ENCODE results near the gene HSBP1L1. TPM values are rescaled to one million over a fixed set of nuclear protein-coding genes. Genes with fewer than 3 reads are reported as not detected.

HSBP1L1 gene
- total and polyA plus RNA-seq, 2 experiments from 2014 or later = 1.8 to 3.7 TPM

GRCh38 chr18:79955302-79956075, 9.0 kb upstream of the HSBP1L1 start:
- Mint-ChIP-seq H3K4me3 (no peak overlapping the region), H3K27me3 (ENCODE audit: insufficient read depth, low read depth, poor library complexity) (peaks cover 71% of the 10 kb centered on the region), H3K27ac (no peak overlapping the region), H3K4me1 (peaks cover 23% of the 10 kb centered on the region), H3K9me3 (no peaks in the 10 kb centered on the region), H3K36me3 (ENCODE audit: low read depth) (no peaks in the 10 kb centered on the region; the same call in 2 of the 3 replicates)
- H4K20me1 ChIP-seq (replicated peaks; ENCODE audit: insufficient read depth) = peaks cover 7% of the 10 kb centered on the region
- no peaks in the 10 kb centered on the region for H3K9me2 ChIP-seq (ENCODE audit: insufficient read depth)
- H3K4me1 ChIP-seq (ENCODE audit: insufficient read depth) = peaks cover 20% of the 10 kb centered on the region
- no peak overlapping the region for H3K27ac ChIP-seq (ENCODE audit: low read depth)
- peaks cover 86% of the 10 kb centered on the region for H3K27me3 ChIP-seq (ENCODE audit: insufficient read depth)
- H3F3A ChIP-seq (replicated peaks; ENCODE audit: low read depth) = 0 out of 2 replicates have a peak, but pooled peaks cover 2% of the 10 kb centered on the region
- no peak overlapping the region for H2AFZ ChIP-seq
- H3K4me2 ChIP-seq = no peak overlapping the region
- H3K4me3 ChIP-seq = no peak overlapping the region
- H3K36me3 ChIP-seq (ENCODE audit: insufficient read depth) = no peaks in the 10 kb centered on the region
- H3K79me2 ChIP-seq (replicated peaks; ENCODE audit: insufficient read depth) = no peaks in the 10 kb centered on the region
- TF ChIP-seq CREB1 (CRISPR knock-in tag; IDR thresholded peaks at IDR 0.05; ENCODE audit: low read depth) (no peak), POLR2AphosphoS5 (IDR thresholded peaks at IDR 0.05; ENCODE audit: low read depth) (no peak), NANOG (IDR thresholded peaks at IDR 0.05; ENCODE audit: borderline replicate concordance) (no peak), ZNF114 (CRISPR knock-in tag; IDR thresholded peaks at IDR 0.05) (no peak), CTCF (conservative IDR thresholded peaks at IDR 0.05; ENCODE audit: low read depth in 2 of 2) (no peak), ETS1 (IDR thresholded peaks at IDR 0.05) (no peak), EZH2phosphoT487 (IDR thresholded peaks at IDR 0.05; ENCODE audit: unreplicated experiment) (no peak), EZH2 (IDR thresholded peaks at IDR 0.05; ENCODE audit: low read depth, unreplicated experiment) (no peak), JUNB (IDR thresholded peaks at IDR 0.05; ENCODE audit: unreplicated experiment) (no peak), ZNF331 (CRISPR knock-in tag; IDR thresholded peaks at IDR 0.05; ENCODE audit: low read depth) (no peak), ZNF462 (CRISPR knock-in tag; IDR thresholded peaks at IDR 0.05) (no peak), STAT1 (IDR thresholded peaks at IDR 0.05; ENCODE audit: unreplicated experiment) (no peak), REST (IDR thresholded peaks at IDR 0.05; ENCODE audit: unreplicated experiment) (no peak)
- DNase-seq (ENCODE audit: low spot score) = no peak
- ATAC-seq = no peak

Data from GM23338 (cell line).